Brain microvascular endothelial cell (primary cell): ENCODE data around the gene ZNF138.
"Not testable (repeated sequence)": the region's sequence is repeated elsewhere in the genome, so short reads cannot be mapped to it uniquely, and the experiment has no call there.

ENCODE experiments used
- DNase-seq: peaks from one replicate; pipeline ENCODE4 v3.0.0-alpha.2; 2020
- H3K27ac ChIP-seq: fragments of 250-450 bp; sonication (Bioruptor Pico); 2 replicates; pipeline ENCODE4 v1.5.1; 2020; ENCODE audit warnings: mild to moderate bottlenecking, moderate library complexity
- H3K27me3 ChIP-seq: fragments of 250-450 bp; sonication (Bioruptor Pico); replicated peaks from 2 replicates; pipeline ENCODE4 v1.5.1; 2020; ENCODE audit warnings: mild to moderate bottlenecking
- H3K36me3 ChIP-seq: fragments of 250-450 bp; sonication (Bioruptor Pico); replicated peaks from 2 replicates; pipeline ENCODE4 v1.5.1; 2020; ENCODE audit warnings: mild to moderate bottlenecking
- H3K4me3 ChIP-seq: 2 replicates; pipeline ENCODE4 v1.5.1; 2011; ENCODE audit warnings: low read depth, mild to moderate bottlenecking, control low read depth, low read length, moderate library complexity
- in situ Hi-C: cut with HindIII; loops from 2 replicates; pipeline ENCODE4 v1.10.0; 2017; ENCODE audit warnings: low sequenced_read_pairs, low pct_ligation_motif_present
- TF ChIP-seq, protein P1 (sequence below): IDR thresholded peaks from 2 replicates; pipeline ENCODE4 v1.5.1; 2011; ENCODE audit warnings: low read depth, mild to moderate bottlenecking, moderate library complexity, low read length, control low read depth, inconsistent platforms; ENCODE audit errors: missing control alignments

ZNF138 gene

DNA sequence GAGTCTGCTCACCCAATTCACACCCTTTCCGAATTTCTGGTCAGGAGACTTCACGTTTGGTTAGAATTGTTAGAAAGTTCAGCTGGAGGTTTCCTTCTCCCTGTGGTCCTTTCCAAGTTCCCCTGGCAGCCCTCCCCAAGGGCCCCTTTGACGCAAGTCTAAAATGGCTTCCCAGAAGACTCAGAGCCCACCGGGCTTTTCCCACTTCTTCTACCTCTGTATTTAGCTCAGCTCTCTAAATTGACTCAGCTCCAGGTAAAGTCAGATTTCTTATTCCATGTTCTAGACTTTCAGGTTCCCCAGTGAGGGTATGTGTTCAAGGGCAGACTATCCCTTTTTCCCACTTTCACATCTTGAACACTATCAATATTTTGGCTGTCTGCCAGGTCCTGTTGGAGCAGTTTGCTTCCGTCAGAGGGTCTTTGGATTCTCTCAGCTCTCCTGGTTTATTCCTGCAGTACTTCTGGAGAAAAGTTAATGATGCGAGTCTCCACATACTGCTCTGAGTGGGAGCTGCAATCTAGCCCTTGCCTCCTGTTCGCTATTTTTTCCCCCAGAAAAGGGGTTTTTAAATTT is 55.8 kb downstream of the ZNF138 start:
- H3K27me3 ChIP-seq = no peaks in the 10 kb centered on the region
- H3K4me3 ChIP-seq = no peak overlapping the region
- DNase-seq = no peak
- H3K27ac ChIP-seq = no peak overlapping the region
- TF ChIP-seq, protein P1, sequence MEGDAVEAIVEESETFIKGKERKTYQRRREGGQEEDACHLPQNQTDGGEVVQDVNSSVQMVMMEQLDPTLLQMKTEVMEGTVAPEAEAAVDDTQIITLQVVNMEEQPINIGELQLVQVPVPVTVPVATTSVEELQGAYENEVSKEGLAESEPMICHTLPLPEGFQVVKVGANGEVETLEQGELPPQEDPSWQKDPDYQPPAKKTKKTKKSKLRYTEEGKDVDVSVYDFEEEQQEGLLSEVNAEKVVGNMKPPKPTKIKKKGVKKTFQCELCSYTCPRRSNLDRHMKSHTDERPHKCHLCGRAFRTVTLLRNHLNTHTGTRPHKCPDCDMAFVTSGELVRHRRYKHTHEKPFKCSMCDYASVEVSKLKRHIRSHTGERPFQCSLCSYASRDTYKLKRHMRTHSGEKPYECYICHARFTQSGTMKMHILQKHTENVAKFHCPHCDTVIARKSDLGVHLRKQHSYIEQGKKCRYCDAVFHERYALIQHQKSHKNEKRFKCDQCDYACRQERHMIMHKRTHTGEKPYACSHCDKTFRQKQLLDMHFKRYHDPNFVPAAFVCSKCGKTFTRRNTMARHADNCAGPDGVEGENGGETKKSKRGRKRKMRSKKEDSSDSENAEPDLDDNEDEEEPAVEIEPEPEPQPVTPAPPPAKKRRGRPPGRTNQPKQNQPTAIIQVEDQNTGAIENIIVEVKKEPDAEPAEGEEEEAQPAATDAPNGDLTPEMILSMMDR = no peak
- in situ Hi-C loops = no loop called here
- H3K36me3 ChIP-seq = no peaks in the 10 kb centered on the region

DNA sequence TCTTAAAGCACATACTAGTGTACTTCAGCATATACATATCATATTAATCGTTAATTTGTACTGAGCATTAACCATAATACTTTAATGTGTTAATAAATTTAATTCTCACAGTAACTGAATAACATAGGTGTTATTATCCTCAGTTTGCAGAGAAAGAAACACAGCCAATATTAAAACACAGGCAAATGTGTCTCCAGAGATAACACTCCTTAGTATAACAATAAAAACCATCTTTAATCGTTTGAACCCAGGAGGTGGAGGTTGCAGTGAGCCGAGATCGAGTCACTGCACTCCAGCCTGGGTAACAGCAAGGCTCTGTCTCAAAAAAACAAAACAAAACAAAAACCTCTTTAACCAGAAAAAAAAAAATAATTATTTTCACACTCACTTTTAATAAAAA is 59.5 kb downstream of the ZNF138 start:
- Histone ChIP-seq H3K27me3 (no peaks in the 10 kb centered on the region), H3K4me3 (no peak overlapping the region), H3K36me3 (no peaks in the 10 kb centered on the region), H3K27ac (no peak overlapping the region)
- DNase-seq = no peak
- TF ChIP-seq, protein P1 = no peak
- in situ Hi-C loops = no loop called here

DNA sequence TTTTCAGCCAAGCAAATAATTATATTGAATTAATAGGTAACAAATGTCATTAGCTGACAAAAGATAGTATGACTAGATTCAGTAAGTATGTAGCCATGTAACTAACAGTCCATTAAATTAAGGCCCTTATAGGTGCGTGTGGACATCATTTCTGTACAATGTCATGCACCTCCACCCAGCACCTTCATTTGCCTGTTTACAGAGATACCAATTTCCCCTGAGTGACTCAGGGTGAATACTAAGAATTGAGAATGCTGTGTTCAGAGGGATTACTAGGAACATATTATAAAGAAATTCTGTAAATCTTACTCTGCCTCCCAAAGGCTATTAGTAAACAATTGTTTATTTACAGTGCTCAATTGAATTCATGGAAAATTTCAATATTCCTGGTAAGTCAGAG is 60.7 kb downstream of the ZNF138 start:
- no peaks in the 10 kb centered on the region for H3K27me3 ChIP-seq
- H3K27ac ChIP-seq = no peak overlapping the region
- H3K36me3 ChIP-seq = no peaks in the 10 kb centered on the region
- TF ChIP-seq, protein P1 = no peak
- DNase-seq = no peak
- H3K4me3 ChIP-seq = no peak overlapping the region
- in situ Hi-C loops = no loop called here

DNA sequence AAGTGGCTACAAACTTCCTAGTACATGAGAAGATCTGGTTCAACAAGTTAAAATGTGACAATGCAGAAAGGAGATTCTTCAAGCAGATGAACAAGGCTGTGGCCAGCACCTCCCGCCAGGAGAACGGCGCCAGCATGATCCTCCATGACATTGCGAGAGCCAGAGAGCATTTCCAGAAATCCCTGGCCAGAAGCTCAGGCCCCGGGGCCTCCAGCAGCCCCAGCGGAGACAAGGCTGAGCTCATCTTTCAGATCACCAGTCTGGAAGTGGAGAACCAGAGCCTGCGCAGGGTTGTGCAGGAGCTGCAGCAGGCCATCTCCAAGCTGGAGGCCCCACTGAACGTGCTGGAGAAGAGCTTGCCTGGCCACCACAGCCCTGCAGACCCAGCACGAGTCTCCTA is 68.8 kb downstream of the ZNF138 start:
- in situ Hi-C loops = no loop called here
- H3K36me3 ChIP-seq = no peaks in the 10 kb centered on the region

DNA sequence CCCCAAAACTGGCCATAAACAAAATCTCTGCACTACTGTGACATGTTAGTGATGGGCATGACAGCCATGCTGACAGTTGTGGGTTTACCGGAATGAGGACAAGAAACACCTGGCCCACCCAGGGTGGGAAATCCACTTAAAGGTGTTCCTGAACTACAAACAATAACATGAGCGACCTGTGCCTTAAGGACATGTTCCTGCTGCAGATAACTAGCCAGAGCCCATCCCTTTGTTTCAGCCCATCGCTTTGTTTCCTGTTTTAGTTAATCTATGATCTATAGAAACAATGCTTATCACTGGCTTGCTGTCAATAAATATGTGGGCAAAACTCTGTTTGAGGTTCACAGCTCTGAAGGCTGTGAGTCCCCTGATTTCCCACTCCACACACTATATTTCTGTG is 69.3 kb downstream of the ZNF138 start:
- DNase-seq, H3K4me3 ChIP-seq, H3K27ac ChIP-seq, H3K27me3 ChIP-seq, in situ Hi-C loops, H3K36me3 ChIP-seq: not testable (repeated sequence)

More for the DNA sequence above, 68.8 kb downstream of the ZNF138 start:
- H3K27ac ChIP-seq = no peak overlapping the region
- no peak for DNase-seq
- TF ChIP-seq, protein P1 = no peak
- H3K4me3 ChIP-seq = no peak overlapping the region
- no peaks in the 10 kb centered on the region for H3K27me3 ChIP-seq

DNA sequence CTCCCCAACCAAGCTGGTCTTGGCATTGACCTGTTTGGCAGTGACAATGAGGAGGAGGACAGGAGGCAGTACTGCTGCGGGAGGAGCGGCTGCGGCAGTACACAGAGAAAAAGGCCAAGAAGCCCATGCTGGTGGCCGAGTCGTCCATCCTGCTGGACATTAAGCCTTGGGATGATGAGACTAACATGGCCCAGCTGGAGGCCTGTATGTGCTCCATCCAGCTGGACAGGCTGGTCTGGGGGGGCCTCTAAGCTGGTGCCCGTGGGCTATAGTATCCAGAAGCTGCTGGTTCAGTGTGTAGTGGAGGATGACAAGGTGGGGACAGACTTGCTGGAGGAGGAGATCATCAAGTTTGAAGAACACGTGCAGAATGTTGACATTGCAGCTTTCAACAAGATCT is 69.7 kb downstream of the ZNF138 start:
- Histone ChIP-seq H3K36me3 (no peaks in the 10 kb centered on the region), H3K27ac (no peak overlapping the region), H3K4me3 (no peak overlapping the region), H3K27me3 (no peaks in the 10 kb centered on the region)
- DNase-seq = no peak
- TF ChIP-seq, protein P1 = no peak
- in situ Hi-C loops = no loop called here
